Left ventricle myocardium superior (tissue), 1 donor: Measurements from ENCODE around the gene LRRC4B. TPM values are rescaled to one million over a fixed set of nuclear protein-coding genes. Genes with fewer than 3 reads are reported as not detected.

Source experiments
- ATAC-seq: fragments of 200-7000 bp; cut with Tn5 transposase; one replicate; pipeline ENCODE4 v1.9.1; 2020; ENCODE audit warnings: mild to moderate bottlenecking, moderate library complexity
- DNase-seq: peaks from one replicate; pipeline ENCODE4 v3.0.0-alpha.2; 2020
- intact Hi-C: fragments of 100-400 bp; cut with micrococcal nuclease; formaldehyde crosslinking; loops from one replicate; pipeline ENCODE4 v1.11.0; 2022
- total RNA-seq: library from RNA; stranded (reverse); fragmentation: NEBNext Ultra II Directional; extraction: Animal tissue kit (Norgen Biotek cat#: 25700); gene quantifications from one replicate; pipeline ENCODE4 v1.2.1, GENCODE V29; 2021
- donor health status: DM: no; HTN: yes; CAD: no; lungs with severe emphysema.

LRRC4B gene
- total RNA-seq, 1 donor from 2014 or later: 0.62 TPM

DNA sequence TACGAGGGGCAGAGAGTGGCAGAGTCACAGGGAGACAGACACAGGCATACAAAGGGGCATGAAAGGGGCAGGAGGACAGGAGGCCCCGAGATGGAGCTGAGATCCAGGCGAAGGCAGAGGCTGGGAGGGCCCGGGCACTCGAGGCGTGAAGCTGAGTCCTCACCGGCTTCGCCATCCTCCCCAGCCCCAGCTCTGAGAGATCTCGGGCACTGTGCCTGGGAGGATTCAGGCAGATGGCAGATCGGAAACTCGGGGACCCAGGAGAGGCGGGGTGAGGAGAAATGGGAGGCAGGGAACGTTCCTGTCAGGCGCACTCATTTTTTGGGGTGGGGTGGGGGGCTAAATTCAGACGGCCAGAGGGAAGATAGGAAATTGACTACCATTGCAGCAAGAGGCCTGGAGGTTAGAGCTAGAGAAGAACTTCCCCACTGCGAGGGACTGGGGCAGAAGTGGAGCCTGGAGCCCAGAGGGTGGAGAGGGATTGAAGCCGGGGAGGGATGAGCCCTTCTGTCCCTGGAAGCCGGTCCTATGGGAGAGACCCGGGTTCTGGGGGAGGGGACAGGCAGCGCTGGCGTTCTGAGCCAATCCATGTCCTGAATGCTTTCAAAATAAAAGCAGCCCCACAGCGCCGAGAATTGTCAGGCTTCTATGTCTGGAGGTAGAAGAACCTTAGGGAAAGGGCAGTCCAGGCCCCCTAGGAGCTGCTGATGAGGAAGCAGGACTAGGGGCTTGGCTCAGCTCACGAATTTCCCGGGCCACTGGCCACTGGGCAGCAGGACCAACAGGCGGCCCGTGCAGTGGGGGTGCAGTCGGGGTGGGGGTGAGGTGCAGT, 12.6 kb downstream of the LRRC4B start:
- ATAC-seq (peak; percentile 19), DNase-seq (no peak)
- intact Hi-C loops: no loop called here

DNA sequence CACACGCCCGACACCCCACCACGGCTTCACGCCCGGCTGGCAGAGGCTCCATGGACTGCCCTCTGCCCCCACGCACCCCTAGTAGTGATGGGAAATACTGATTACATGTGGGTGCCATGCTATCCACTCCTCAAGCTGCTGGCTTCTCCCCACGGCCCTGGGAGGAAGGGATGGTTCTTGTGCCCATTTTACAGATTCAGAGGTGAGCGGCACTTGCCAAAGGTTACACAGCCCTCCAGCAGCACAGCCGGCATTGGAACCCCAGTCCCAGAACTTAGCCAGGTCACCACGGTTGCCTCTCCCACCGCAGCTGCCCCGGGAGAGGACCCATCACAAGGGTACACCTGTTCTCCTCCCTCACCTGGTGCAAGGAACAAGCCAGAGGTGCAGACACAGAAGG, 13.2 kb downstream of the LRRC4B start:
- ATAC-seq (no peak), DNase-seq (no peak)
- intact Hi-C loops: no loop called here

- no peak for DNase-seq
- no peak for ATAC-seq
- intact Hi-C loops: no loop called here
Observed at GRCh38 chr19:50554212-50554611, 14.0 kb downstream of the LRRC4B start.

DNA sequence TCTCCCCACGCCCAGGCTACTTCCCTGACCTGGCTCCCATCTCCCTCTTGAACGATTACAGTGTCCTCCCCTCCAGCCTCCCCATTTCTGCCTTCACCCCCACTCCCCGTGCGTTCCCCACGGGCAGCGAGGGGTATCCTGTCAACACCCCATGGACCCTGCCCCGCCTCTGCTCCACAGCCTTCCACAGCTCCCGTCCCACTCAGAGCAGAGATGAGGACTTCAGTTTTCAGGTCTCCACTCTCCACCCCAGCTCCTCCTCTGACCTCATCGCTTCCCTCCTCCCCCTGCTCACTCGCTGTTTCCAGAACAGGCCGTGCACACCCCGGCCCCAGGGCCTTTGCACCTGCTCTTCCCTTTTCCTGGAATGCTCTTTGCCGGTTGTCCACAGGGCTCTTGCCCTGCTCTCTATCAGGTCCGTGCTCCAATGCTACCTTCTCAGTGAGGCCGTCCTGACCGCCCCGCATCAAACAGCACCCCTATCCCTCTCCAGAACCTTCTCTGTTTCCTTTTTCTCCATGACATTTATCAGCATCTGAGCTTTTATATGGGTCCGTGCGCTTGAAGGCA, 15.0 kb downstream of the LRRC4B start:
- DNase-seq (no peak), ATAC-seq (no peak)
- intact Hi-C loops: no loop called here

DNA sequence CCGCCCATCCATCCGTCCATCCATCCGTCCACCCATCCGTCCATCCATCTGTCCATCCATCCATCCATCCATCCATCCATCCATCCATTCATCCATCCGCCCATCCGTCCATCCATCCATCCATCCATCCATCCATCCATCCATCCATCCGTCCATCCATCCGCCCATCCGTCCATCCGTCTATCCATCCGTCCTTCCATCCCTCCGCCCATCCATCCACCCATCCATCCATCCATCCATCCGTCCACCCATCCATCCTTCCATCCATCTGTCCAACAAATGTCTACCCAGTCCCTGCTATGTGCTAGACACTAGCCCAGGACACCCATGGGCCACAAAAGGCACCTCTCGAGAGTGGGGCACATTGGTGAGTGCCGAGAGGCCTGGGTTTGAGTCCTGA, 15.7 kb downstream of the LRRC4B start:
- intact Hi-C loops: no loop called here
- DNase-seq: no peak
- ATAC-seq: no peak

DNA sequence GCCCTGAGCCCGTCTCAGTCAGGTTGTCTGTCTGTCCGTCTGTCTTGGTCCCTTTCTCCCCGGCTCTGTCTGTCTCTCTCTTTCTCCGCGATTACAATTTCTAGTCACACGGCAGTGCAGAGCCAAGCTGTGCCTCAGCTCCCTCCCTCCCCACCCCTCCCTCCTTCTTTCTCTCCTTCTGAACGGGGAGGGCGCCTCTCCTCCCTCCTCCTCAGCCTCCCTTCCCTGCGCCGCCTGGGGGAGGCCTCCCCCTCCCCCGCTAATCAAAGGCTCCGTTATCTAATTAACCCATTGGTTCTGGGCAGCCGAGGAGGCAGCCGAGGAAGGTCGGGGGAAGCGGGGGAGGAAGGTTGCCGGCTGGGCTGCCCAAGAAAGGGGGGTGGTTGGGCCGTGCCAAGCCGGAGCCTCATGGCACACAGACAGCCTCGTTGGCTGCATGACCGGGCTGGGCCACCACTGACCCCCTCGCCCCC, 16.5 kb downstream of the LRRC4B start:
- ATAC-seq: no peak
- DNase-seq: no peak
- intact Hi-C loops: no loop called here

- no peak for DNase-seq
- intact Hi-C loops: no loop called here
- ATAC-seq: no peak
Observed at GRCh38 chr19:50551034-50551714, 17.1 kb downstream of the LRRC4B start.

DNA sequence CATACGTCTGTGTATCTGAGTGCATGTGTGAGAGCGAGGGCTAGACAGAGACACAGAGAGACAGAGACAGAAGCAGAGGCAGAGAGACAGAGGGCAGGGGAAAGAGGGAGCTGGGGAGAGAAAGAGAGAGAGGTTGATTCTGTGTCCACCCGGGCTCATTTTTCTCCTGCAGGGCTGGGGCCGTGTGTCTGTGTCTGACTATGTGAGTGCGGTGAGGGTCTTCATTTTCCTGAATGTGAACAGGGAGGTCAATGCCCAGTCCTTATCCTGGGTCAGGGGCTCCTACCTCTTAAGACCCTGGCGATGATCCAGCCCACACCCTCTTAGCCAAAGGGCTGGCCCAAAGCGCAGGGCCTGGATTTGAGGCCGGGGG, 17.7 kb downstream of the LRRC4B start:
- DNase-seq (no peak), ATAC-seq (no peak)
- intact Hi-C loops: no loop called here

DNA sequence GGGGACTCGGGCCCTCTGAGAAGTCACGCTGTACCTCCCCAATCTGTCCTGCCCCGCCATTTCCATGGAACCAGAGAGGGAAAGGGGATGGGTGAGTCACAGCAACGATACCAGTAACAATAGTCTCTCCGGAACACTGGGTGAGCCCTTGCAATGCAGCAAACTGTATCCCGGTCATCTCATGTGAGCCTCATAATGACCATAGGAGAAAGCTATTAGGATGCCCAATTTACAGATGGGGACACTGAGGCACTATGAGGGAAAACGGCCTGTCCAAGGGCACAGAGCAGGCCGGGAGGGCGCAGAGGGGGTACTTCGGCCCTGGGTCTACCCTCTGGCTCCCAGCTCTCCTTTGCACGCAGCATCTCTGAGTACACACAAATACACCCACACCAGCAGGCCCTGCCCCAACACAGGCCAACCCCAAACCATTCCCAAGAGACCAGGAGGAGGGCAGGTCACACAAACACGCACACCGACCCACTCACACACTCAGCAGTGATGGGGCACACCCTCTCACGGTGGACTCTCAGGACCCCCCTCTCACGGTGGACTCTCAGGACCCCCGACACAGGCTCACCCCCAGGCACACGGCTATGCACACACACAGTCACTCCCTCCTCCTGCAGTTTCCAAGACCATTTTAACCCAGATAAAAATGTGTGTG, 18.2 kb downstream of the LRRC4B start:
- DNase-seq (no peak), ATAC-seq (no peak)
- intact Hi-C loops: no loop called here

DNA sequence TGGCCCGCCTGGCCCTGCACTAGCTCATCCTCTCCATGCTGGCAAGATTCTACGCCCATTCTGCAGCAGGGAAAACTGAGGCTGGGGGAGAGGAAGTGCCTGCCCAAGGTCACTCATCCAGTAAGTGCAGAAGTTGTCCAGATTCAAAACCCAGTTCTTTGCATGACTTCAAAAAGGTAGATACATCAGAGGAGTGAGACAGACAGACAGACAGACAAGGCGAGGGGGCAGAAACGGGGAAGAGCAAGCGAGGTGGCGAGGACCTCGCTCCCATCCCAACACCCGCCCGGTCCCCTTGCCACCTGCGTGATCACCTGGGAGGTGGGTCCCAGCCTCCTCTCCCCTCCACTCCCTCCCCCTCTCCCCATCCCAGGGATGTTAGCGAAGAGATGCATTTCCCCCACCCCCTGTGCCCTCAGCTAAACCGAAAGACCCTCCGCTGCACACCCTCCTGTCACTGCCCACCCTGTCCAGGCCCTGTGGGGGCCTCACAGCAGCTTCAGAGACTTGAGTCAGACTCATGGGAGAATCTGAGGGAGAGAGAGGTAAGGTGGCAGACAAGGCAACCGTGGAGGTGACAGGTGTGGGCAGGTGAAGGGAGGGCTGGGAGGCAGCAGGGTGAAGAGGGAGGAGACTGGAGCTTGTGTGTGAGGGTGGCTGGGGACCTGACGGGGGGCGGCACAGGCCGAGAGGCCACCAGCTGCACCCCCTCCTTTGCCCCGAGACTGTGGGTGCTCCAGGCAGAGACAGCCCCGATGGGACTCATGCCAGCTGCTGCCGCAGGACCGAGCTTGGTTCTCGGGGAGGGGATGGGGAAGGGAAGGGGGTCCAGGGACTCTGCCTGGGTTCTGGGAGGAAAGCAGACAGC, 18.9 kb downstream of the LRRC4B start:
- DNase-seq: no peak
- no peak for ATAC-seq
- intact Hi-C loops: no loop called here

DNA sequence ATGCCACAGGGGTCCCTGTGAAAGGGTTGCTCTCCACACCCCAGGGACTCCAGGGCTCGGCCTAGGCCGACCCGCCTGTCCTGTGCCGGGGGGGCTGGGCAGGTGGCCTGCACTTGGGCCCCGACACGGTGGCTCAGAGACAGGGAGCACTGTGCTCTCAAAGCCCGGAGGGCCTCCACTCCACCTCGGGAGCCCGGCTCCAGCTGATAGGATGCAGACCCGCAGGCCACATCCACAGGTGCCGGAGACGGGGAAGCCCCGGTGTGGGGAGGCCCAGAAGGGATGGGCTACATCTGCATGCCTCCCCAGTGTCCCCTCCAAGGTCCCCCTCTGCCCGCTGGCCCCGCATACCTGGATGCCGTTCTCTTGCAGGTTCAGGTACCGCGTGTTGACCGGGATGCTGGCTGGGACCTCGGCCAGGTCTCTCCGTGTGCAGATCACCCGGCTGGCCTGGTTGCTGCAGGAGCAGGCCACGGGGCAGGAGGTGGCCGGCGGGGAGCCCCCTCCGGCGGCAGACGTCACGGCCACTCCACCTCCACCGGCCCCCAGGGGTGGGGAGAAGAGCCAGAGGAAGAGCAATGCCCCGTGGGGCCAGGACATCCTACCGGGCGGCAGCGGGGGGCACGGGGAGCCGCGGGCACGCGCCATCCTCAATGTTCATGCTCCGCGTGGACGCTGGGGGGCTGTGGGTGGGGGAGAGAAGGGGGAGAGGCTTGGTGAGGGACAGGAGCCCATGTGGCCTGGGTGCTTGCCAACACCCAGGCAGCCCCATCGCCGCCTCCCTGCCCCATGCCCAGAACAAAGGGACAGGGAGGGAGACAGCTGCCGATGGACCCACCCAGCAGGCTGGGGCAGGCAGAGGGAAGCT, 19.8 kb downstream of the LRRC4B start:
- no peak for ATAC-seq
- DNase-seq: no peak
- intact Hi-C loops: no loop called here

DNA sequence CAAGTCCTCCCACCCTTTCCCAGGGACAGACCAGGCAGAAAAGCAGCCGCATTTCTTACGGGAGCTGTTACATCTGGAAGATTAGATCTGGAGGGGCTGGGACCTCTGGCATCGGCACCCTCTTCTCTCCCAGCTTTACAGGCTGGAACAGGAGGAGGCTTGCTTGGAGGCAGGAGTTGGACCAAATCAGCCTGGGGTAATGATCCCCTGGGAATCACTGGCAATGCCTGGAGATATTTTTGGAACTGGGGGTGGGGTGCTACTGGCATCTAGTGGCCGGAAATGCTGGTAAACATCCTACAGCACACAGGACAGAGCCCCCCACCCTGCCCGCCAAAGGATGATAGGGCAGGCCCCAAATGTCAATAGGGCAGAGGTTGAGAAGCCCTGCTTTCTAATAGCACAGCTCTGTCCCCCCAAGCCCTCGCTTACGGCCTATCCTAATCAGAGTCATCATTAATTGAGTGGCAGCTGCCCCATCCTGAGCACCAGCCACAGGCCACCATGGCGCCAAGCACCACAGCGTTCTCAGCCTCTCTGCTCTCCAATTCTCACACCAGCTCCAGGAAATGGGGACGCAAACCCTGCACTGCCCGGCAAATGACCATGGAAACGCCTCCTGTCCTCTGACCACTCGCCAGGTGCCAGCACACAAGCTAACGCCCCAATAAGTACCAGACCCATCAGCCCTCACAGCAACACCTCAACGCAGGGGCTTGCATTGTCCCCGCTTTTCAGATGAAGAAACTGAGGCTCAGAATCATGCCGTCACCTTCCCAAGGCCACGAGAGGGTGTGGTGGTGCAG, 20.6 kb downstream of the LRRC4B start:
- intact Hi-C loops: no loop called here
- ATAC-seq: no peak
- DNase-seq: no peak

DNA sequence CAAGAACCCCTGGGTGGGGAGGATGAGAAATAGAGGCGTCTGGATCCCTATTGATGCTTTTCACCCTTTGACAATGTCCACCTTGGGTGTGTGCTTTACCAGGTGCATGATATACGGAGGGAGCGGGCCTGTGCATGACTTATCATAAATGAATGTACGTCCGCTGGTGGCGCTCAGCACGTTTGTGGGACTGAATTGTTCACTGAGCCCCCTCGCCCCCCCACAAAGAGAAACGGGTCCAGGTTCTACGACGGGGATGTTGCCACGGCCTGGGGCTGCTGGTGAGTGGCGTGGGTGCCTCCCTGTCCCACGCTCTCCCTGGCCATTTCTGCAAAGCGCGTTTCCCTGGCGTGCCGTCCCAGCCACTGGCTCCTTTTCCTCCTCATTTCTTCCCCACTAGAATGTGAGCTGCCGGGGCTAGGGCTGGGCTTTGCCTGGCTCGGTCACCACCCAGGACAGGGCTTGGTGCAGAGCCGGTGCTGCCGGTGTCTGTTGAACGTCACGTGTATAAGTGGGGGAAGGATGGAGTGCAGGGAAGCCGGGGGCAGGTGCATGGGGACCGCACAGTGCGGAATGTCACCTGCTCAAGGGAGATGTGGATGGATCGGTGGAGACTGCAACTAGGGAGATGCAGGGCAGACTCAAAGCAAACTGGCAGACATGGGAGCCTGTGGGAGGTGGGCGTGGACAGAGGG, 21.6 kb downstream of the LRRC4B start:
- DNase-seq (no peak), ATAC-seq (no peak)
- intact Hi-C loops: no loop called here

DNA sequence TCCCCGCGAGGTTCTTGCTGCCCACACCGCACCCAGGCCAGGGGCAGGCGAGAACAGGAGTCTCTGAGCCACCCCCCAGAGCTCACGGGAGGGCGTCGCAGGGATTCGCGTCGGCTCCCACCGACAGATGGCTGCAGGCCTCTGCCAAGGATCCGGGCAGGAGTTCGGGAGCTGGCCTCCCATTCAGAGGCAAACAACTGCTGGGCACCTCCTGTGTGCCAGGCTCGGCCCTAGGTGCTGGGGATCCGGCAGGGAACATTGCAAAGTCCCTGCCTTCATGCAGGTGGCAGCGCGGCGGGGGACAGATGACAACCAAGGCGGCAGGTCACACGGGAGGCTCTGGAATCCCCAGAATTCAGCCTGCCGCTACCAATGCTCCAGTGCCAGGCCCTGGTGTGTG, 25.3 kb downstream of the LRRC4B start:
- intact Hi-C loops: no loop called here
- ATAC-seq: no peak
- DNase-seq: no peak

- intact Hi-C loops: no loop called here
- ATAC-seq: peak; percentile 90
- peak; percentile 89 for DNase-seq
Observed at GRCh38 chr19:50537769-50538230, 30.4 kb downstream of the LRRC4B start.

DNA sequence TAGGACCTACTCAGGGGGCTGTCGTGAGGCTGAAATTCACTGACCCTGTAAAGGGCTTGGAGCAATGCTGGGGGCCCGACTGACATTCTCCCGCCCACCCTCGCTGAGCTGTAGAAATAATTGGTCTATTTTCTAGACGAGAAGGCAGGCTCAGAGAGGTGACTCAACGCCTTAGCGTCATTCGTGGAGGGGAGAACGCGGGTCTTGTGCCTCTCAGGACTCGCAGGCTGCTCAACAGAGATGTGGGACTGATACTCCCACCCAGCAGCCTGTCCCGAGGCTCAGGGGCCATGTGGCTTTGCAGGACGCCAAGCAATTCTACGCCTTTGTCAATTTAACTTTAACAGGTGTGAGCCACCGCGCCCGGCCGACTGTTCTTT, 30.9 kb downstream of the LRRC4B start:
- no peak for ATAC-seq
- intact Hi-C loops: no loop called here
- no peak for DNase-seq
